ENCODE measurements around the gene LCN10.

Gene LCN10

GRCh38 chr9:136700304-136700703, 42.4 kb downstream of the LCN10 start:
- DNase-seq (ENCODE audit: low read depth): peak; percentile 6

- DNase-seq (ENCODE audit: low read depth): no peak
Observed at GRCh38 chr9:136698635-136699246, 44.0 kb downstream of the LCN10 start.

- DNase-seq (ENCODE audit: low read depth): no peak
Observed at GRCh38 chr9:136697821-136698526, 44.8 kb downstream of the LCN10 start.

GRCh38 chr9:136697146-136697820, 45.5 kb downstream of the LCN10 start:
- no peak for DNase-seq (ENCODE audit: low read depth)

- no peak for DNase-seq (ENCODE audit: low read depth)
Observed at GRCh38 chr9:136696502-136696901, 46.2 kb downstream of the LCN10 start.

- DNase-seq (ENCODE audit: low read depth): no peak
Observed at GRCh38 chr9:136695955-136696354, 46.8 kb downstream of the LCN10 start.

- DNase-seq (ENCODE audit: low read depth): no peak
Observed at GRCh38 chr9:136695435-136695895, 47.3 kb downstream of the LCN10 start.

- DNase-seq (ENCODE audit: low read depth): no peak
Observed at GRCh38 chr9:136694872-136695247, 47.9 kb downstream of the LCN10 start.

GRCh38 chr9:136694163-136694871, 48.4 kb downstream of the LCN10 start:
- peak; percentile 3 for DNase-seq (ENCODE audit: low read depth)

- no peak for DNase-seq (ENCODE audit: low read depth)
Observed at GRCh38 chr9:136693490-136694162, 49.1 kb downstream of the LCN10 start.

GRCh38 chr9:136693135-136693489, 49.6 kb downstream of the LCN10 start:
- DNase-seq (ENCODE audit: low read depth): no peak

GRCh38 chr9:136692185-136693134, 50.3 kb downstream of the LCN10 start:
- no peak for DNase-seq (ENCODE audit: low read depth)

- DNase-seq (ENCODE audit: low read depth): no peak
Observed at GRCh38 chr9:136691316-136692184, 51.2 kb downstream of the LCN10 start.

GRCh38 chr9:136690806-136691261, 51.9 kb downstream of the LCN10 start:
- DNase-seq (ENCODE audit: low read depth): no peak

GRCh38 chr9:136690104-136690805, 52.5 kb downstream of the LCN10 start:
- no peak for DNase-seq (ENCODE audit: low read depth)

GRCh38 chr9:136689108-136689460, 53.7 kb downstream of the LCN10 start:
- no peak for DNase-seq (ENCODE audit: low read depth)

- no peak for DNase-seq (ENCODE audit: low read depth)
Observed at GRCh38 chr9:136688274-136689107, 54.2 kb downstream of the LCN10 start.
